Panc1 (cell line): ENCODE measurements around the gene TMA7B.
A peak's percentile ranks its signal among the peaks of the same experiment; 100 is the strongest.

ENCODE experiments used
- CTCF ChIP-seq: fragments of 450-650 bp; IDR thresholded peaks from 2 replicates; pipeline ENCODE4 v1.5.1; 2017; ENCODE audit warnings: mild to moderate bottlenecking
- POLR2AphosphoS5 ChIP-seq: IDR thresholded peaks from 2 replicates; pipeline ENCODE4 v1.6.1; 2012; ENCODE audit warnings: mild to moderate bottlenecking, low read depth, low read length, moderate library complexity
- REST ChIP-seq, 2 experiments: IDR thresholded peaks; 2 replicates each; pipeline ENCODE4 v1.6.1; 2011 to 2012; ENCODE audit warnings: low read depth in 2 of 2, control low read depth in 1 of 2, low read length in 1 of 2, mild to moderate bottlenecking in 1 of 2, moderate library complexity in 1 of 2; ENCODE audit not compliant: insufficient read depth in 1 of 2
- SIN3A ChIP-seq: IDR thresholded peaks from 2 replicates; pipeline ENCODE4 v1.6.1; 2012; ENCODE audit warnings: low read depth, mild to moderate bottlenecking, low read length, moderate library complexity, borderline replicate concordance; ENCODE audit not compliant: insufficient read depth
- TCF7L2 ChIP-seq: IDR thresholded peaks from 2 replicates; pipeline ENCODE4 v1.6.1; 2011; ENCODE audit warnings: mild to moderate bottlenecking, low read depth, low read length, inconsistent platforms

GRCh38 chr22:39943337-39943736 is 16.9 kb upstream of the TMA7B start:
- TF ChIP-seq CTCF (peak; percentile 22), POLR2AphosphoS5 (no peak), REST (IDR thresholded peaks at IDR 0.05; ENCODE audit: insufficient read depth in 1 of 2, low read depth in 2 of 2, low read length in 1 of 2) (no peak), TCF7L2 (no peak), SIN3A (no peak)
